CD8-positive, alpha-beta memory T cell (primary cell): ENCODE measurements around the gene CREM. TPM values are rescaled to one million over a fixed set of nuclear protein-coding genes. Genes with fewer than 3 reads are reported as not detected.

Experiments
- CTCF ChIA-PET: fragments of 350-600 bp; sonication (Branson Sonifier 250); formaldehyde crosslinking; loops from one replicate; lab custom pipeline; 2021; ENCODE audit warnings: antibody characterized with exemption; lab: Charles Lee
- POLR2A ChIA-PET: fragments of 350-600 bp; sonication (Branson Sonifier 250); formaldehyde crosslinking; loops from one replicate; lab custom pipeline; 2021; ENCODE audit warnings: antibody characterized with exemption; lab: Charles Lee
- DNase-seq, 5 donors: peaks; one replicate each; pipeline versions ENCODE4 v3.0.0 to v3.0.0-alpha.2; 2020 to 2022; ENCODE audit warnings: mixed read lengths in 1 of 5
- H3K27ac ChIP-seq: one replicate; pipeline ENCODE4 v1.7.0; 2013; ENCODE audit warnings: low read depth, mild to moderate bottlenecking, low read length, moderate library complexity
- H3K27me3 ChIP-seq: 2 replicates; pipeline ENCODE4 v1.7.0; 2013; ENCODE audit warnings: low read length, mild to moderate bottlenecking; ENCODE audit not compliant: insufficient read depth, poor library complexity, severe bottlenecking
- H3K36me3 ChIP-seq: 2 replicates; pipeline ENCODE4 v1.7.0; 2013; ENCODE audit warnings: mild to moderate bottlenecking, low read length, moderate library complexity; ENCODE audit not compliant: insufficient read depth
- H3K4me1 ChIP-seq: 2 replicates; pipeline ENCODE4 v1.7.0; 2013; ENCODE audit warnings: mild to moderate bottlenecking, low read length, moderate library complexity; ENCODE audit not compliant: insufficient read depth
- H3K4me3 ChIP-seq: 2 replicates; pipeline ENCODE4 v1.7.0; 2013; ENCODE audit warnings: mild to moderate bottlenecking, low read length
- H3K9me3 ChIP-seq: 2 replicates; pipeline ENCODE4 v1.7.0; 2013; ENCODE audit warnings: mild to moderate bottlenecking, low read length
- H3K27ac Mint-ChIP-seq, 8 donors: one replicate each; pipeline ENCODE4 v1.8.0; 2020 to 2021; ENCODE audit warnings: mixed read lengths in 8 of 8, mild to moderate bottlenecking in 6 of 8, inconsistent platforms in 3 of 8, moderate library complexity in 3 of 8
- H3K27me3 Mint-ChIP-seq, 2 donors: one replicate each; pipeline ENCODE4 v1.8.0; 2020 to 2021; ENCODE audit warnings: mixed read lengths in 2 of 2, mild to moderate bottlenecking in 1 of 2, moderate library complexity in 1 of 2
- H3K36me3 Mint-ChIP-seq, 3 donors: one replicate each; pipeline ENCODE4 v1.8.0; 2020 to 2021; ENCODE audit warnings: mixed read lengths in 3 of 3, inconsistent platforms in 1 of 3, mild to moderate bottlenecking in 1 of 3
- H3K4me1 Mint-ChIP-seq, 3 donors: one replicate each; pipeline ENCODE4 v1.8.0; 2020 to 2021; ENCODE audit warnings: mixed read lengths in 3 of 3, inconsistent platforms in 1 of 3, mild to moderate bottlenecking in 1 of 3
- H3K4me3 Mint-ChIP-seq, 7 donors: one replicate each; pipeline ENCODE4 v1.8.0; 2020 to 2021; ENCODE audit warnings: mixed read lengths in 7 of 7, mild to moderate bottlenecking in 6 of 7, moderate library complexity in 4 of 7, inconsistent platforms in 2 of 7
- H3K9me3 Mint-ChIP-seq, 5 donors: one replicate each; pipeline ENCODE4 v1.8.0; 2020 to 2022; ENCODE audit warnings: mixed read lengths in 5 of 5, mild to moderate bottlenecking in 3 of 5, moderate library complexity in 2 of 5, inconsistent platforms in 1 of 5
- polyA plus RNA-seq: library from polyadenylated mRNA; unstranded; fragments of 300-500 nt; fragmentation: Illumina TruSeq; gene quantifications from one replicate; pipeline ENCODE4 v1.2.3, GENCODE V29; 2021
- total RNA-seq, 2 experiments: library from RNA; stranded (reverse); gene quantifications; one replicate each; pipeline ENCODE4 v1.2.3, GENCODE V29; 2021

Gene CREM
- total and polyA plus RNA-seq, 3 experiments from 2014 or later: 29.4 to 134 (median 132) TPM

DNA sequence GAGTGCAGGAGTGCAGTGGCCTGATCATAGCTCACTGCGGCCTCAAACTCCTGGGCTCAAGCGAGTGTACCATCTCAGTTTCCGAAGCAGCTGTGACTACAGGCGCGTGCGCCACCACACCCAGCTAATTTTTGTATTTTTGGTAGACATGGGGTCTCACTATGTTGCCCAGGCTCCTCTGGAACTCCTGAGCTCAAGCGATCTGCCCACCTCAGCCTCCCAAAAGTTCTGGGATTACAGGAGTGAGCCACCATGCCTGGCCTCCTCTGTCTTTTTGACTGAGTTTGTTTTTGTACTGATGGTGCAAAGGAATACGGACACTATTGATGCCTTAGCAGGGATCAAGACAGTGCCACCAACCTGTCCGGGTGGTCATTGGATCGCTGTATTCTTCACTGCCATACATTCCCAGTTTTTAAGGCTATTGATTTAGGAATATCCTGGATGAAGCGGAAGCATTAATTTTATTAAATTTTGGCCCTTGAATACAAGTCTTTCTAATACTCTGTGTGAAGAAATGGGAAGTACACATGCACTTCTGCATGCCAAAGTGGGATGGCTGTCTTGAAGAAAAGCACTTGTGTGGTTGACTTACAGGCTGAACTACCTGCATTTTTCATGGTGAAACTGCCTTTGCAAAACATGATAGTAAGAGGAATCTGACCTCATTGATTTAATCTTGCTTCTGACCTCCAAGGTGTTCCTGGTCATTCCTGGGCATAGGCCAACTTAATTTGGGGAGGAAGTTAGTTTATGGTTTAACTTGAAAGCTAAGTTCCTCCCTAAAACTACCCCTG is 34.5 kb upstream of the CREM start:
- Mint-ChIP-seq H3K4me3 (no peak overlapping the region), H3K27ac (peak overlapping the region in 2 of 8 donors; percentile 17 to 54)
- CTCF ChIA-PET: interaction anchor here (0.7 to 3.6 kb wide), 4 partner anchors 12 to 103 kb away, joined by 3 to 14 read pairs (median 6); partner anchors contain the start of gene CREM

DNA sequence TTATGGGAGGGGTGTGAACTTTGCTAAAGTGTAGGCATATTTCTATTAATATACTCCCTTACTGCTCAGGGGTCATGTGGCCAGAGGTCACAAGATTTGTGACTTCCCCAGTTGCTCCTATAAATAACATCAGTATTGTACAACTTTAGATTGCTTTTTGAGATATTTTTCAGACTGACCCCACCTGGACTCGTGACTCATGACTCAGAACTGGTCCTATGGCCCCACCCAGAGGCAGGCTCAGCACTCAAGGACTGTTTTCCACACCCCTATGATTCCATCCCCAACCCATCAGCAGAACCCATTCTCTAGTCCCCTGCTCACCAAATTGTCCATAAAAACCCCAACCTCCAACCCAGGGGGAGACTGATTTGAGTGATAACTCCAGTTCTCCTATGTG is 33.8 kb upstream of the CREM start:
- no peak overlapping the region for H3K4me3 Mint-ChIP-seq
- Histone ChIP-seq H3K4me1 (peaks cover 26% of the 10 kb centered on the region), H3K27ac (no peak overlapping the region), H3K9me3 (no peaks in the 10 kb centered on the region), H3K27me3 (no peaks in the 10 kb centered on the region), H3K4me3 (no peak overlapping the region), H3K36me3 (no peaks in the 10 kb centered on the region)
- H3K27ac Mint-ChIP-seq: peak overlapping the region in 2 of 8 donors; percentile 10 to 54
- CTCF ChIA-PET: no interaction called here
- POLR2A ChIA-PET: no interaction called here
- H3K36me3 Mint-ChIP-seq: peaks cover 0 to 7% (median 5%) of the 10 kb centered on the region in 3 donors
- H3K27me3 Mint-ChIP-seq: peaks cover 16 to 23% of the 10 kb centered on the region in 2 donors
- no peak for DNase-seq
- H3K9me3 Mint-ChIP-seq: peaks cover 0 to 3% (median 0%) of the 10 kb centered on the region in 5 donors
- H3K4me1 Mint-ChIP-seq: peaks cover 27 to 31% (median 29%) of the 10 kb centered on the region in 3 donors

More for the DNA sequence above, 34.5 kb upstream of the CREM start:
- Mint-ChIP-seq H3K9me3 (peaks cover 0 to 3% (median 0%) of the 10 kb centered on the region in 5 donors), H3K36me3 (peaks cover 3 to 12% (median 5%) of the 10 kb centered on the region in 3 donors), H3K27me3 (peaks cover 12 to 22% of the 10 kb centered on the region in 2 donors), H3K4me1 (peaks cover 34 to 37% (median 35%) of the 10 kb centered on the region in 3 donors)
- H3K27ac ChIP-seq: no peak overlapping the region
- H3K36me3 ChIP-seq: no peaks in the 10 kb centered on the region
- no peak overlapping the region for H3K4me3 ChIP-seq
- no peaks in the 10 kb centered on the region for H3K9me3 ChIP-seq
- peaks cover 31% of the 10 kb centered on the region for H3K4me1 ChIP-seq
- H3K27me3 ChIP-seq: no peaks in the 10 kb centered on the region
- no peak for DNase-seq
- POLR2A ChIA-PET: no interaction called here

- Histone ChIP-seq H3K27me3 (no peaks in the 10 kb centered on the region), H3K27ac (no peak overlapping the region), H3K36me3 (no peaks in the 10 kb centered on the region), H3K9me3 (no peaks in the 10 kb centered on the region), H3K4me3 (no peak overlapping the region), H3K4me1 (no peaks in the 10 kb centered on the region)
- Mint-ChIP-seq H3K4me1 (peaks cover 2% of the 10 kb centered on the region in 3 donors), H3K27ac (no peak overlapping the region), H3K36me3 (peaks cover 0 to 5% (median 0%) of the 10 kb centered on the region in 3 donors), H3K27me3 (peaks cover 17 to 32% of the 10 kb centered on the region in 2 donors), H3K9me3 (peaks cover 0 to 3% (median 0%) of the 10 kb centered on the region in 5 donors), H3K4me3 (no peak overlapping the region)
- CTCF ChIA-PET: interaction anchor here (1.6 kb wide), 1 partner anchor 30 kb away, joined by 3 read pairs; the partner anchor contains the start of gene CREM
- no peak for DNase-seq
- POLR2A ChIA-PET: no interaction called here
Observed at GRCh38 chr10:35096312-35096711, 30.3 kb upstream of the CREM start.

- H3K4me1 ChIP-seq: no peaks in the 10 kb centered on the region
- Mint-ChIP-seq H3K27ac (no peak overlapping the region), H3K36me3 (peaks cover 0 to 5% (median 0%) of the 10 kb centered on the region in 3 donors), H3K27me3 (peaks cover 17 to 32% of the 10 kb centered on the region in 2 donors), H3K9me3 (peaks cover 0 to 3% (median 0%) of the 10 kb centered on the region in 5 donors), H3K4me3 (no peak overlapping the region), H3K4me1 (no peaks in the 10 kb centered on the region)
- H3K36me3 ChIP-seq: no peaks in the 10 kb centered on the region
- ChIA-PET POLR2A (no interaction called here), CTCF (interaction anchor here (1.6 kb wide), 1 partner anchor 29 kb away, joined by 3 read pairs; the partner anchor contains the start of gene CREM)
- no peak overlapping the region for H3K4me3 ChIP-seq
- H3K27me3 ChIP-seq: no peaks in the 10 kb centered on the region
- H3K9me3 ChIP-seq: no peaks in the 10 kb centered on the region
- DNase-seq: no peak
- H3K27ac ChIP-seq: no peak overlapping the region
Observed at GRCh38 chr10:35097510-35097909, 29.1 kb upstream of the CREM start.

GRCh38 chr10:35103882-35104281 is 22.8 kb upstream of the CREM start:
- Mint-ChIP-seq H3K4me1 (no peaks in the 10 kb centered on the region), H3K4me3 (no peak overlapping the region), H3K36me3 (no peaks in the 10 kb centered on the region), H3K27ac (no peak overlapping the region), H3K27me3 (peaks cover 2 to 4% of the 10 kb centered on the region in 2 donors), H3K9me3 (no peaks in the 10 kb centered on the region)
- Histone ChIP-seq H3K4me3 (no peak overlapping the region), H3K27me3 (no peaks in the 10 kb centered on the region), H3K36me3 (no peaks in the 10 kb centered on the region), H3K4me1 (no peaks in the 10 kb centered on the region), H3K9me3 (no peaks in the 10 kb centered on the region), H3K27ac (no peak overlapping the region)
- POLR2A ChIA-PET: no interaction called here
- DNase-seq: no peak
- CTCF ChIA-PET: interaction anchor here (1.7 kb wide), 1 partner anchor 92 kb away, joined by 6 read pairs; no protein-coding TSS in a partner anchor

GRCh38 chr10:35112571-35112970 is 14.1 kb upstream of the CREM start:
- POLR2A ChIA-PET: no interaction called here
- no peak overlapping the region for H3K4me3 Mint-ChIP-seq
- H3K4me1 Mint-ChIP-seq: no peaks in the 10 kb centered on the region
- H3K27me3 ChIP-seq: no peaks in the 10 kb centered on the region
- no peak overlapping the region for H3K4me3 ChIP-seq
- no peaks in the 10 kb centered on the region for H3K9me3 Mint-ChIP-seq
- H3K4me1 ChIP-seq: no peaks in the 10 kb centered on the region
- CTCF ChIA-PET: no interaction called here
- no peak for DNase-seq
- no peak overlapping the region for H3K27ac ChIP-seq
- H3K27me3 Mint-ChIP-seq: peaks cover 2 to 3% of the 10 kb centered on the region in 2 donors
- H3K36me3 ChIP-seq: no peaks in the 10 kb centered on the region
- no peaks in the 10 kb centered on the region for H3K36me3 Mint-ChIP-seq
- H3K27ac Mint-ChIP-seq: no peak overlapping the region
- H3K9me3 ChIP-seq: no peaks in the 10 kb centered on the region

- ChIA-PET CTCF (interaction anchor here (1.4 to 6.9 kb wide), 4 partner anchors 11 to 97 kb away, joined by 3 to 122 read pairs (median 38); no protein-coding TSS in a partner anchor), POLR2A (no interaction called here)
- Histone ChIP-seq H3K36me3 (no peaks in the 10 kb centered on the region), H3K4me3 (no peak overlapping the region), H3K9me3 (no peaks in the 10 kb centered on the region), H3K27me3 (no peaks in the 10 kb centered on the region), H3K4me1 (no peaks in the 10 kb centered on the region), H3K27ac (no peak overlapping the region)
- no peaks in the 10 kb centered on the region for H3K36me3 Mint-ChIP-seq
- peaks cover 0 to under 1% (median under 1%) of the 10 kb centered on the region in 3 donors for H3K4me1 Mint-ChIP-seq
- DNase-seq: no peak
- peaks cover 0 to 1% of the 10 kb centered on the region in 2 donors for H3K27me3 Mint-ChIP-seq
- H3K4me3 Mint-ChIP-seq: no peak overlapping the region
- H3K9me3 Mint-ChIP-seq: no peaks in the 10 kb centered on the region
- H3K27ac Mint-ChIP-seq: peak overlapping the region in 2 of 8 donors; percentile 22 to 34
Observed at GRCh38 chr10:35119378-35119777, 7.3 kb upstream of the CREM start.

DNA sequence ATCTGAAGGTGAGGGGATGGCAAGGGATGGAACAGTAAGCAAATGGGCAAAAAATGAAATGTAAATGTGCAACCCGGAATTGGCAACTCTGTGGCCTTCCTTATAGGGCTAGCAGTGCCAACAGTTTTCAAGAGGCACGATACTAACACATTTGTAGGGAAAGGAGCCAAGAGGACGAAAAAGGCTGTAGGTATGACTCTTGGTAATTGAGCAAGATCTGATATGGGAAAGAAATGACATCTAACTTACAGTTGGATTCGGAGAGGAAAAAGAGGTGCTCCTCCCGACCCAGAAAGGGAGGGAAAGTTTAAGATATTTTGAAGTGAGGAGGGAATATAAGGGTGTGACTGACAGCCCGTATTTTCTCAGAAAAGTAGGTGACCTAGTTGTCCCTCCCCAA is 2.1 kb upstream of the CREM start:
- peak overlapping the region in 7 of 8 donors; percentile 60 to 100 (median 99) for H3K27ac Mint-ChIP-seq
- POLR2A ChIA-PET: no interaction called here
- H3K4me3 Mint-ChIP-seq: peak overlapping the region in 3 of 7 donors; percentile 5 to 91 (median 52)

More for the DNA sequence above, 2.1 kb upstream of the CREM start:
- H3K36me3 ChIP-seq: no peaks in the 10 kb centered on the region
- H3K27ac ChIP-seq: no peak overlapping the region
- H3K9me3 ChIP-seq: no peaks in the 10 kb centered on the region
- peaks cover 0 to 10% (median 0%) of the 10 kb centered on the region in 3 donors for H3K36me3 Mint-ChIP-seq
- CTCF ChIA-PET: interaction anchor here (0.6 to 6.9 kb wide), 3 partner anchors 72 to 183 kb away, joined by 3 to 122 read pairs (median 69); no protein-coding TSS in a partner anchor
- H3K4me1 Mint-ChIP-seq: peaks cover 19 to 35% (median 21%) of the 10 kb centered on the region in 3 donors
- DNase-seq: no peak
- peaks cover 0 to 10% of the 10 kb centered on the region in 2 donors for H3K27me3 Mint-ChIP-seq
- no peak overlapping the region for H3K4me3 ChIP-seq
- peaks cover 0 to 2% (median 0%) of the 10 kb centered on the region in 5 donors for H3K9me3 Mint-ChIP-seq
- no peaks in the 10 kb centered on the region for H3K27me3 ChIP-seq
- H3K4me1 ChIP-seq: peaks cover 19% of the 10 kb centered on the region
